Ureter (tissue), 1 donor: Measurements from ENCODE around the gene RPF1. TPM values are rescaled to one million over a fixed set of nuclear protein-coding genes. Genes with fewer than 3 reads are reported as not detected.
"Not testable (repeated sequence)": the region's sequence is repeated elsewhere in the genome, so short reads cannot be mapped to it uniquely, and the experiment has no call there.

Source experiments
- DNase-seq: peaks from one replicate; pipeline ENCODE4 v3.0.0-alpha.2; 2020; ENCODE audit warnings: low spot score
- total RNA-seq: library from RNA; stranded (reverse); gene quantifications from one replicate; pipeline ENCODE4 v1.2.4, GENCODE V29; 2023
- donor health status: DM: yes; HTN: yes; CAD: no.

The RPF1 gene
- total RNA-seq, 1 donor from 2014 or later: 32.2 TPM

- DNase-seq: no peak
These were observed 13.7 kb downstream of the RPF1 start for GRCh38 chr1:84492726-84493125.

GRCh38 chr1:84493747-84494146 lies 14.7 kb downstream of the RPF1 start:
- no peak for DNase-seq

GRCh38 chr1:84496498-84496897 lies 17.4 kb downstream of the RPF1 start:
- no peak for DNase-seq

DNA sequence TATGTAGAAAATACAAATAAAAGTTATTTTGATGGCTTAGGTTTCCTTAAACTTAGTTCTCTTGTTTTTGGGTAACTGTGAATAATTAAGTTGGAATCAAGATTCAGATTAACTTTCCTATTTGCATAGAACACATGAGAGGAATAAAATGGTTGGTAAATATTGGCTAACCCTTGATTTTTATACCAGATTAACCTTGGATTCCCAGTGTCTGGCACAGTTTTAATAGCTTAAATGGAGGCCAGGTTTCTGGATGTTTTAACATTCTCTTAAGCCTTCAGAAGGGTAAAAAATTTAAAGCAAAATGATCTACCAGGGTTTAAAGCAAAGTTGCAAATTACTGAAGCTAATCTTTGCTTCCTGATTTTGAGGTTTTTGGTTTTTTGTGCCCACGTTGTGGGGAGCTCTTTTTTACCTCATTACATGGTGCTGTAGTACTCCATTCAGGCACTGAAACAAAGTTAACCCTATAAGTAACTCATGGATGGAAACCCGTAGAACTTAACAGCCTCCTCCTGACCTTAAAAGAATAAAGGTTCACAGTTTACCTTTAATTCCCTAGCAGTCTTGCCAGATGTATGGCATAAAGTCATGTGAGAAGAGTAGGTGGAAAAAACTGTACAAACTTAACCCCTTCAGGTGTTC lies 18.7 kb downstream of the RPF1 start:
- DNase-seq: no peak

- DNase-seq: no peak
These were observed 23.9 kb downstream of the RPF1 start for GRCh38 chr1:84502927-84503326.

DNA sequence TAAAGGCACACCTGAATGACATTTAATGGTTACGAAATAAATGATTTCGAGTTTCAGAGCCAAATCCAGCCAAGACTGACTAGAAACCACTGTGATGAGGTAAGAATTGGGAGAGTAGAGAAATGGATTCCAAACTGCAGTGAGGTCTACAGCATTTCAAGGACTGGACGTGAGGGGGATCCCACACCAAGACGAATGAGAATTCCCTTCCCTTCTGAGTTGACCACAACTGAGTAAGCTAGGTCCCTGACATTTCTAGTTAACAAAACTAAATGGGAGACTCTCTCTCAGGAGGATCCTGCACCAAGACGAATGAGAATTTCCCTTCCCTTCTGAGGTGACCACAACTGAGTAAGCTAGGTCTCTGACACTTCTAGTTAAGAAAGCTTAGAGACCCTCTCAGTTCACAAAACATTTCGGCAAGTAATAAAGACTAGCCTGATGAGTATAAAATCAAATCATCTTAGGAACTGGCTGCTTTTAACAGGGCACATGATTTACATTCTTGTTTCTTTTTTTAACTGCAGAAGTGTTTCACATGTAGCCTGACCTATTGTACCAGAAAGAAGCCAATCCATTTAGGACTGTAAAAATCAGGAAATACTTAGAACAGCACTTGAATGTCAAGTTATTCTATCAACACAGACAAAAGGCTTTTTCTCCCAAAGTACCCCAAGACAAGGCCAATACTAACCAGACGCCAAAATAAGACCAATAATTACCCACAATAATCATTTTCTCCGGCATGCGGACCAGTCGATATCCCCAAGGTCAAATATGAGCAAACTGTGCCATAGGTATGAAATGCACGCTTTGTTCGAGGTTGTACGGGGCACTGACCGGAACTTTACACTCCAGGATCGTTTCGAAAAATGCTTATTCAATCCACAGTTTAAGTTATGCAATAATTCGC lies 25.8 kb downstream of the RPF1 start:
- no peak for DNase-seq

- DNase-seq: no peak
These were observed 26.5 kb downstream of the RPF1 start for GRCh38 chr1:84505493-84506001.

GRCh38 chr1:84506002-84506728 lies 27.1 kb downstream of the RPF1 start, which contains the start of the genes GNG5 and SPATA1:
TSS of gene GNG5 (minus strand) at chr1:84506581. CDS start at chr1:84506091, 490 bp downstream.
TSS of gene SPATA1 (plus strand) at chr1:84506386. CDS start at chr1:84516360, 9,974 bp downstream.
- peak; percentile 99 for DNase-seq

GRCh38 chr1:84506729-84507453 lies 27.8 kb downstream of the RPF1 start:
- DNase-seq: no peak

DNA sequence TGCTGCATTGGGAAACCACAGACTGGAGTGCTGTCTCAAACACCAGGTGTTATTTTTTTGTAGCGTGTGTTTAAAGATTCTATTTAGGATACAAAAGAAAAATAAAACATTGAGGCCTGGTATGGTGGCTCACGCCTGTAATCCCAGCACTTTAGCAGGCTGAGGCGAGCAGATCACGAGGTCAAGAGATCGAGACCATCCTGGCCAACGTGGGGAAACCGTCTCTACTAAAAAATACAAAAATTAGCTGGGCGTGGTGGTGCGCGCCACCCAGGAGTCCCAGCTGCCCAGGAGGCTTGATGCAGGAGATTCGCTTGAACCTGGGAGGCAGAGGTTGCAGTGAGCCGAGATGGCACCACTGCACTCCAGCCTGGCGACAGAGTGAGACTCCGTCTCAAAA lies 28.8 kb downstream of the RPF1 start:
- DNase-seq: not testable (repeated sequence)

- no peak for DNase-seq
These were observed 29.4 kb downstream of the RPF1 start for GRCh38 chr1:84508510-84508909.

GRCh38 chr1:84509029-84509428 lies 30.0 kb downstream of the RPF1 start:
- no peak for DNase-seq

- no peak for DNase-seq
These were observed 31.1 kb downstream of the RPF1 start for GRCh38 chr1:84510165-84510564.

DNA sequence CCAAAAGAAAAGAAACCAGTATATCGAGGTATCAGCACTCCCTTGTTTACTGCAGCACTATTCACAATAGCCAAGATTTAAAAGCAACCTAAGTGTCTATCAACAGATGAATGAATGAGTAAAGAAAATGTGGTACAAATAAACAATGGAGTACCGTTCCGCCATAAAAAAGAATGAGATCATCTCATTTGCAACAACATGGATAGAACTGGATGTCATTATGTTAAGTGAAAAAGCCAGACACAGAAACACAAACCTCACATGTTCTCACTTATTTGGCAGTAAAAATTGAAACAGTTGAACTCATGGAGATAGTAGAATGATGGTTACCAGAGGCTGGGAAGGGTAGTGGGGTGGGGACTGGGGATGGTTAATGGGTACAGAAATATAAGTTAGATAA lies 31.6 kb downstream of the RPF1 start:
- DNase-seq: no peak

DNA sequence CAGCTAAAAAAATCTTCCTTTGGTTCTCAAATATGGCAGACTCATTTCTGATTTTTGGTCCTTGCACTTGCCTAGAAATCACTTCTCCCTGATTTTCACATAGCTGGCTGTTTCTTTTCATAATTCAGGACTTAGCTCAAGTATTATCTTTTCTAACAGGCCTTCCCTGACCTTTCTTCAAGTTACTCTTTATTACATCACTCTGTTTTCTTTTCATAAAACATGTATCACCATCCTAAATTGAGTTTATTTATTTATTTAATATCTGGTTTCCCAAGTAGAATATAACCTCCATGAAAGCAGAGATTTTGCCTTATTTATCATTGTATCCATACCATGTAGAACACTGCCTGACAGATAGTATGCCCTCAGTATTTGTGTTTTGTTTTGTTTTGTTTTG lies 45.5 kb downstream of the RPF1 start:
- DNase-seq: no peak

- no peak for DNase-seq
These were observed 46.7 kb downstream of the RPF1 start for GRCh38 chr1:84525779-84526178.

DNA sequence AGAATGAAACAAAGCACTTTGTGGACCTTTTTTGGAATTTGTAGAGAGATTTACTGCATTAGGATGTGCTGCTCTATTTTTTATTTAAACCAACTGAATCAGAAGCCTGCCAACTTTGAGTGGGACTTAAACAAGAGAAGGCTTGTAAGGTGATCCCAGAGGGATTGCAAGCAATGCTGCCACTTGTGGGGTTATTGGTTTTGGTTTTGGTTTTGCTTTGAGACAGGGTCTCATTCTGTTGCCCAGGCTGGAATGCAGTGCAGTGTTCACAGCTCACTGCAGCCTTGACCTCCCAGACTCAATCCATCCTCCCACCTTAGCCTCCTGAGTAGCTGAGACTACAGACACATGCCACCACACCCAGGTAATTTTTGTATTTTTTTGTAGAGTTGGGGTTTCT lies 59.5 kb downstream of the RPF1 start:
- no peak for DNase-seq

DNA sequence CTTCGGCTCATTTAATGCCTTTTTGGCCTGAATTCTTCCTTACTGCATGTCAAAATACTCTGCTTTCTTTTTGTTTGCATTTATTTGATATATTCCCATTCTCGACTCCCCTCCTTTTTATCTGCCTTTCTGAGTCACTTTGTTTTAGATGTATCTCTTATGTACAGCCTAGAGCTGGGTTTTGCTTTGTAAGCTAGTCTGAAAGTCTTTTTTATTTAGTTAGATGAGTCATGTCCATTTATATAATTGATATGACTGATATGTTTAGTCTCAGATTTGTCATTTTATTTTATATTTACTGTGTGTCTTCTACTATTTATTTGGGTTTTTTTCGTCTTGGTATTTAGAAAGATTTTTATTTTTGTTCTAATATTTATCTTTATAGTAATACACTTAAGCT lies 60.9 kb downstream of the RPF1 start:
- no peak for DNase-seq

GRCh38 chr1:84540759-84541158 lies 61.7 kb downstream of the RPF1 start:
- no peak for DNase-seq

- no peak for DNase-seq
These were observed 62.6 kb downstream of the RPF1 start for GRCh38 chr1:84541679-84542078.
